ENCODE measurements around the gene GXYLT2. TPM values are rescaled to one million over a fixed set of nuclear protein-coding genes. Genes with fewer than 3 reads are reported as not detected.

Gene GXYLT2
- total RNA-seq, 3 donors from 2014 or later, result not detected

- H3K36me3 Mint-ChIP-seq (ENCODE audit: insufficient read depth), result peaks cover 16% of the 10 kb centered on the region
- H3K4me3 Mint-ChIP-seq, result no peak overlapping the region
- H3K4me1 Mint-ChIP-seq (ENCODE audit: low read depth), result peaks cover 58% of the 10 kb centered on the region
- peak; percentile 92 to 94 for ATAC-seq
- no peaks in the 10 kb centered on the region for H3K27me3 Mint-ChIP-seq (ENCODE audit: low read depth)
- no peak for DNase-seq
- H3K9me3 Mint-ChIP-seq, result no peaks in the 10 kb centered on the region
Observed at GRCh38 chr3:73018790-73019441, 131.1 kb downstream of the GXYLT2 start.

DNA sequence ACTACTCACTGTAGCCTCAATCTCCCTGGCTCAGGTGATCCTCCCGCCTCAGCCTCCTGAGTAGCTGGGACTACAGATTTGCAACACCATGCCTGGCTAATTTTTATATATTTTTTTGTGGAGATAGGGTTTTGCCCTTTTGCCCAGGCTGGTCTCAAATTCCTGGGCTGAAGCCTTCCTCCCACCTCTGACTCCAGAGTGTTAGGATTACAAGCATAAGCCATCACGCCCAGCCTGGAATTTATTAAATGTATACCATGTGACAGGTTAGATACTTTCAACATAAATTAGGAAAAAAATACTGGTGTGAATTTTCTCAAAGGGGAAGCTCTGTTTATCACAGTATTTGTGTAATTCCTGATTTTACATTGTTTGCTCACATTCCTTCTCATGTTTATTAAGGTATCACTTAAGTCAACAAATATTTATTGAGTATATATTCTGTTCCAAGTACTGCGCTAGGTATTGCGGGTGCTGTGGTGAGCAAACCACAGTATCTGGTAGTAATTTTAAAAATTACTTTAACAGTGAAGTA lies 133.5 kb downstream of the GXYLT2 start:
- no peak for ATAC-seq
- H3K4me3 Mint-ChIP-seq, result no peak overlapping the region
- H3K9me3 Mint-ChIP-seq, result no peaks in the 10 kb centered on the region
- H3K4me1 Mint-ChIP-seq (ENCODE audit: low read depth), result peaks cover 67% of the 10 kb centered on the region
- no peaks in the 10 kb centered on the region for H3K27me3 Mint-ChIP-seq (ENCODE audit: low read depth)
- peaks cover 13% of the 10 kb centered on the region for H3K36me3 Mint-ChIP-seq (ENCODE audit: insufficient read depth)
- DNase-seq, result no peak

GRCh38 chr3:73024836-73025235 lies 137.0 kb downstream of the GXYLT2 start:
- no peak for ATAC-seq
- H3K36me3 Mint-ChIP-seq (ENCODE audit: insufficient read depth), result peaks cover 13% of the 10 kb centered on the region
- no peaks in the 10 kb centered on the region for H3K27me3 Mint-ChIP-seq (ENCODE audit: low read depth)
- no peak overlapping the region for H3K4me3 Mint-ChIP-seq
- peaks cover 76% of the 10 kb centered on the region for H3K4me1 Mint-ChIP-seq (ENCODE audit: low read depth)
- H3K9me3 Mint-ChIP-seq, result peaks cover 5% of the 10 kb centered on the region
- no peak for DNase-seq

DNA sequence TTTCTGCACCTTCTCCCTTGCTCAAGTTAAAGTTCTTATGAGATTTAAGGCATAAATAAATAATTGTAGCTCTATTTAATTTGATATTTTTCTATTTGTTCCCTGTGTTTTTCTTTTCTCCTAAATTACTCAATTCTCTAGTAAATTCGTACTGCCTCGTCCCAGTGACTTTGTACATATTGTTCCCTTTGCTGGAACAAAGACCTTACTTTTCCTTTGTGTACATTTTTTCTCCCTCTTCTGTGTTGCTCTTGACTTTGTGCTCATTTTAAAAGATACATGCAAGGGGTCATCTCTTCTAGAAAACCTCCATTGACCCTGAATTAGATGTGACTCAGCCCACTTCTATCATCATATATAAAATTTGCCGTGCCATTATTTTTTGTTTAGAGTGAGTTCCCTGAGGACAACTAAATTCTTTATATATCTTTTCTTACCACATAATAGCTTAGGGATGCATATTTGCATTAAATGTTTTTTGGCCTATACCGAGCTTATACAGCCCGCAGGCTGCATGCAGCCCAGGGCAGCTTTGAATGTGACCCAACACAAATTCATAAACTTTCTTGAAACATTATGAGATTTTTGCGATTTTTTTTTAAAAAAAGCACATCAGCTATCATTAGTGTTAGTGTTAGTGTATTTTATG lies 138.4 kb downstream of the GXYLT2 start:
- DNase-seq, result no peak
- Mint-ChIP-seq H3K36me3 (ENCODE audit: insufficient read depth) (peaks cover 15% of the 10 kb centered on the region), H3K9me3 (peaks cover 5% of the 10 kb centered on the region), H3K4me3 (no peak overlapping the region), H3K4me1 (ENCODE audit: low read depth) (peaks cover 81% of the 10 kb centered on the region), H3K27me3 (ENCODE audit: low read depth) (no peaks in the 10 kb centered on the region)
- no peak for ATAC-seq

Other genes with a start within 250 kb of the GXYLT2 start
- 10 to 100 TPM; 39.2 to 52.1 (median 44.4) TPM for gene SHQ1, start 39.6 kb upstream of the GXYLT2 start, total RNA-seq
- gene PPP4R2, start 108.8 kb downstream of the GXYLT2 start, total RNA-seq, result 100 to 1,000 TPM; 108 to 119 (median 119) TPM
- 1 to 10 TPM; 3.2 to 4.7 (median 4.3) TPM for gene EBLN2, start 173.6 kb downstream of the GXYLT2 start, total RNA-seq

Measured in activated T-cell treated with anti-CD3 and anti-CD28 coated beads, Interleukin-2, amount 50 U/mL, for 4 hours (primary cell).